ENCODE measurements around the gene PLEKHA6.
"Not testable (repeated sequence)": the region's sequence is repeated elsewhere in the genome, so short reads cannot be mapped to it uniquely, and the experiment has no call there.

PLEKHA6 gene

DNA sequence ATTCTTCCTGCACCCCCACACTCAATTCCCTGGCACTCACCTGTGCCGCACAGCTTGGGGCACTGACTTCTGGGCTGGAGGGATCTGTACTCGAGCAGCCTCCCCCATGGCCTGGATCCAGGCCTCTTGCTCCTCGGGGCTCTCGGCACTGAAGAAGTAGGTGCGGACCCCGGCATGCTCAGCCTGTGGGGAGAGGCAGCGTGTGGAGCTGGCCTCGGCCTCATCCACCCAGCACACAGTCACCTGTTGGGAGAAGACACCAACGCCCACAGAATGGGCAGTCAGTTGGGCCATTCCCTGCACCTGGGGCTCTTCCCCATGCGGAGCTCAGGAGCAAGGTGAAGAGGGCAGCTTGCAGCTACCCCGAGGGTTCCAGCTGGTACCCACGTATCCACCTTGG lies 98.5 kb downstream of the PLEKHA6 start:
- ATAC-seq (no peak), DNase-seq (no peak)

DNA sequence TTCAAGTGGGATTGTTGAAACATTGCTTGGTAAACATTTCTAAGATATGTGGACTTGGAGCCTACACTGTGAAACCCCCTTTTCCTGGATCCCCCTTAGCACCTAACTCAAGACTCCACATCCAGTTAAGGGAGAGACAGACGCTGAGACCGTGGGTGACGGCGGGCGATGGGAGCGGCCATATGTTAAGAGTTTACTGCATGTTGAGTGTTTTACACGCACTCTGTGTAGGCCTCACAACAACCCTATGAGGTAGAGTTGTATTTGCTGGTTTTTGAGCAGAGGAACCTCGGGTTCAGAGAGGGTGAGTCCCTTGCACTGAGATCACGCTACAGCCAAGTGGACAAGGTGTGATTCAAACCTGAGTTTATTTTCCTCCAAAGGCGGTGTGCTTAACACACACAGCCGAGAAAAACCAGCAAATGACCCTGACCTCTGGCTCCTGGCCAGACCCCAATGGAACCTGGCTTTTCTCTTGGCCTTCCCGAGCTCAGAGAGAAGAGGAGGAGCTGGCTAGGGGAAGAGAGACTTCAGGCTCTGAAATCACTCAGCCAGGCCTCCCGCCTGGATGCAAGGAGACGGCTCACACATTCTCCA lies 99.0 kb downstream of the PLEKHA6 start:
- no peak for DNase-seq
- no peak for ATAC-seq

DNA sequence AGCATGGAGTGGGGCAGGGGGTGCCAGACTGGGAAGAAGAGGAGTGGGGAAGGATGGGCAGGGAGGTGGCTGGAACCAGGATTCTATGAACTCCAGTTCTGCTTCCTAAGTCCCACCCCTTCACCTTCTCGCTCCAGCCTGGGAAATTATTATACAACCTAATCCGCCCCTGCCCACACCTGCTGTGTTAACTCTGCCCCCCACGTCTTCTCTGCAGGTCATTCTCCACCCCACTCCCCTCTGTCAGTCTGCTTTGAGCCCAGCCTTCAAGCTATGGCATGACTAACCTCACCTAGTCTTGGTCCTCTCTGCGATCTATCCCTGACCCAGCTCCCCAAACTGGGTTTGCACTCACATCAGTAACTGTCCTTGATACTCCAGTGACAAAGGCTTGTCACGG lies 99.9 kb downstream of the PLEKHA6 start:
- DNase-seq: no peak
- ATAC-seq: no peak

DNA sequence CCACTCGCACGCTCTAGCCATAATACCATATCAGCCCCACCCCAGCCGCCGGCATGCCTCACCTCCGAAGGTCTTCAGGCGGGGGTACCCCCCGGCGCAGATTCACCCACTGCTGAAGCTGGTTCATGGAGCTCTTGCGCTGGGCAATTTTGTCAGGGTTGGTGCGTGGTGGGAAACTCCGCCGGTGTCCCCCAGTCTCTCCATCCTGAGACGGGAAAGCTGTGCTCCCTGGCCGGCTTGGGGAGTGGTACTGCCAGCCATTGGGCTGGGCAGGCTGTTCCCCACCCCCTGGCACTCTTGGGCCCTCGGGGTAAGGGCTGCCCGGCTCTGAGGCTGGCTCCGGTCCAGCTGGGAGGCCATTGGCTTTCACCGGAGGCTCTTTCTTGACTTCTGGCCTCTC lies 100.5 kb downstream of the PLEKHA6 start:
- ATAC-seq (no peak), DNase-seq (no peak)

DNA sequence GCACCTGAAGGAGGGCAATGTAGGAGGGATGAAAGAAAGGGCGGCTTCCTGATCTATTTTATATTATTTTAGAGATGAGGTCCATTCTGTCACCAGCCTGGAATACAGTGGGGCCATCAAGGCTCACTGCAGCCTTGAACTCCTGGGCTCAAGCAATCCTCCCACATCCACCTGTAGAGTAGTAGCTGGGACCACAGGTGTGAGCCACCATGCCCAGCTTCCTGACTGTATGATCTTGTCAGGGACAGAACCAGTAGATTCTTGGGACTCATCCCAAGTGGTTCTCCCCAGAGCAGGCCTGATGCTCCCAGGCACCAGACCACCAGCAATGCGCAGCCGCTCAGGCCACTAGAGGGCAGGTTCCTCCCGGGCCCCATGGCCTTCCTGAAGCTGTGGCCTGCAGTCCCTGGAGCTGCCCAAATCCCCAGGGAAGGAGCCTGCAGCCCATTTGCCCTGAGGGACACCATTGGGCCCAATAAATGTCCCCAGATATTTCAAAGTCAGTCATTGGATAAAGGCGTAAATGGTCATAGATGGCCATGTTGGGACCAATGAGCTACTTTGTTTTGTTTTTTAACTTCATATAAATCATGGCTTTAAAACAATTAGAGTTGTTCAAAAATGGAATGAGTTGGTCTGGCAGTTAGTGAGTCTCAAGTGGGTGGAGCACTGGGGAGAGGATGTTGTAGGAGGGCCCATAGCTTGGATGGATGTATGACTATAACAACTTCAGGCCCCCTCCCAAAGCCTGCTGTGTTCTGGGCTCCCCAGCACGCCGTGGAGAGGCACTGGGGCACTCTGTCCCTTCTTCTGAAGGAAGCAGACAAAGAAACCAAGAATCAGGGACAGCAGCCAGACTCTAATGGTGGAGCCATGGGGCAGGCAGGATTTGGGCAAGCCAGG lies 101.3 kb downstream of the PLEKHA6 start:
- ATAC-seq (peak; percentile 24), DNase-seq (peak; percentile 58)

DNA sequence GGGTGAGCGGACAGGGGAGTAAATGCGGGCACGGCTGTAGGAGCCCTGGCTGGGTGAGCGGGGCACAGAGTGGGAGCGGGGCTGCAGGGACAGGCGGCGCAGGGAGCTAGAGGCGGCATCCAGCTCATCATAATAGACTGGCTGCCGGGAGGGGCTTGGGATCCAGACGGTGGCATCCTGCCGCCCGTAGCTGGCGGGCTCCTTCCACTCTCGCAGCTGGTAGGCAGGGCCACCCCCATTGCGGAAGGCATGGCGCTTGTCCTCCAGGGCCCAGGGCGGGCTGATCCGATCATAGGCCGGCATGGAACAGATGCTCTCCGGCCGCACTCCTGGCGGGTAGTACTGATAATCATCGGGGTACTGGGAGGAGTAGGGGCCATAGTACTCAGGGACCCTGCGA lies 102.3 kb downstream of the PLEKHA6 start:
- DNase-seq (no peak), ATAC-seq (no peak)

DNA sequence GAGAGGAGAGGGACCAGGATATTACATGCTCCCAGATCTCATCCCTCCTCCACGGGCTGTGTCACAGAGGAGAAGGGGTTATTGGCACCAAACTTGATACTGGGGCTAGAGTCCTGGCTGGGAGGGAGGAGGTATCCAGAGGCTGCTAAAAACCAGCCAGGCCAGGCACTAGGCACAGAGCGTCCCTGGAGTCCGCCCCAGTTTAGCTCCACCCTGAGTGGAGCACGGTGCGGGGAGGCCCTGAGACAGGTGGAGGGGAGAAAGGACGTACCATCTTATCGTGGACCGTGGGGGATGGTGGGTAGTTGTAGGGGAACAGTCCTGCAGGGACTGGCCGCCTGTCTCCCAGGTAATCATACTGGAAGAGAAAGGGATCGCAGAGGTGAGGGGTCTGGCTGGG lies 103.2 kb downstream of the PLEKHA6 start:
- DNase-seq: no peak
- ATAC-seq: no peak

DNA sequence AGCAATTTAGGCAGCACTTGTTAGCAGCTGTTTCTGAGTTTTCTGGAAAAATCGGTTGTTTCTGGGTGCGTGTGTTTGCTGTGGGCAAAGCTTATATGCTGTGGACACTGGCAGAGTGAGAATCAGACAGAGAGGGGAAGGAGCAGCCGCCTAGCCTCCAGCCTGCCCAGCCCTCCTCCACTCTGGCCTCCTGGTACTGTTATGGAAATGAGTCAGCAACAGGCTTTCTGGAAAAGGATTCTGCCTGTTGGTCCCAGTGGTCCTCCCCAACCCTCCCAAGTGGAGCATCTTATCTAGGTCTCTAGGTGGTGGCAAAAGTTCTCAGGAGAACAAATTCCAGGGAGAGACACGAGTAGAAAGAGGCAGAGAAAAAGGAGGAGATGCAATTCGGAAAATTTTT lies 103.8 kb downstream of the PLEKHA6 start:
- no peak for DNase-seq
- ATAC-seq: no peak

DNA sequence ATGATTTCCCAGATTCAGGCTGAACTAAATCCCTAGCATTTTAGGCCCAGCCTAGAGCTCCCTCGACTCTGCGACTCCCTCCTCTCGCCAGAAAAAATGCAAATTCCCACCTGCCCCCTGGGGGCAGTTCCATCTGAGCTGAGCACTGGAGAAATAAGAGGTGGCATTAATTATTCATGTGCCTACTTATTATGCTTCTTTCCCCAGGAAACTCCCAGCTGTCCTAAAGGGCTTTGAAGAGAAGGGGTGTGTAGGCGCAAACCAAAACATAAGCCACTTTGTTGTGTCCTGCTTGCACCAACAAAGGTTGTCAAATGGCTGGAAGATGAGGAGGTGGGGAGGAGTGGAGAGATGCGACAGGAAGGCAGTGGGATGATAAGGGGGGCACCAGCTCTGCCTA lies 104.5 kb downstream of the PLEKHA6 start:
- ATAC-seq (no peak), DNase-seq (no peak)

DNA sequence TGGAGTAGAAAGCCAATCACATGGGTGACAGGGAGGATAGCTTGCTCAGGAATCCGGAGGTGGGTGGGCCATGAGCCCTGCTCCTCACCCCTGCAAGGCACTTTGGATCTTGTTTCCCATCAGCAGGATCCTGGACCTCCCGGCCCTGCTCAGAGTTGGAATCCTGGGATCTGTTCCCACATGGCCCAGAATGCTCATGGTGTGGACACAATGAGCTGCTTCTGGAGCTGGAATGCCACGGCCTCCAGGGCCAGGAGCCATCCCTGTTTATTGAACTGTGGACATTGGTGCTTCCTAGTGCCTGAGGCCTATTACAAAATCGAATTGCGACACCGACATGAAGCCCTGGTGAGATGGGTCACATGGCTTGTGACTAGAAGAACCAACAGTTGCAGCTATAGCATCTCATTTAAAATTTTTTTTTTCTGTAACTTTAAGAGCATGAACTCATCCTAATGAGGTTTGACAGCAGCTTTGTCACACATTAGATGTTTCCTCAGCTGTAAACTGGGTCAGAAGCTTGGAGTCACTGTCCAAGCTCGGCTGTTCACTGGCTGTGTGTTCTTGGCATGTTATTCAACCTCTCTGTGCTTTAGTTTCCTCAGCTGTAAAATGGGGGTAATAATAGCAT lies 105.6 kb downstream of the PLEKHA6 start:
- DNase-seq: no peak
- ATAC-seq: no peak

DNA sequence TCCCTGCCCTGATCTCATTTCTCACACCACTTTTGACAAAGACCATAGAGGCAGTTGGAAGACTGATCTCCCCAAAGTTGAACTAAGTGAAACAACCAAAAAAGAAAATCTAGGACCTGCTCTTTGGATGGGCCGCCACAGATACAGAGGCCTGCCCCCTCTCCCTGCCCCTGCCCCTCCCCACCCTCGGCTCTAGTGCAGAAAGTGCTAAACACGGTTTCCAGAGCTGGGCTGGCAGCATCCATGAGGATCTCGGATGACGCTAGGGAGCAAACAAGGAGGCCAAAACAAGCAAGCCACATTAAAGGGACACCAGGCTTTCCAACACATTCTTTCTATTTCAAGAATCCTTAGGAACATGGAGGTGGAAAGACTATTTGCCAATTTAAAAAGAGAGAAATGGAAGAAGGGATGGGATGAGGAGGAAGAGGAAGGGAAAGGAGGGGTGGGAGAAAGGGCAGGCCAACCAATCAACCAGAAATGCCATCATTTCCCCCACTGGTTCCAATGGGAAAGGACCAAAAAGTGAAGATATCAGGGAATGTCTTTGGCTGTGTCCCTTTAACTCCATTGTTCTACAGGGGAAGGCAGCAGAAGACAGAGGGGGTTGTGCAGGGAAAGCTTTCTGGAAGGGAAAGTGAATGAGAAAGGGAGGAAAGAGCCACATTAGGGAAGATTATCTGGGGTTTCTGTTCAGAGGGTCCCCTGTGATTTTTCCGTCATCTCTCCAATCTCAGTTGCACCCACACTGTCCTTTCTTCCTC lies 107.6 kb downstream of the PLEKHA6 start:
- no peak for ATAC-seq
- DNase-seq: no peak

DNA sequence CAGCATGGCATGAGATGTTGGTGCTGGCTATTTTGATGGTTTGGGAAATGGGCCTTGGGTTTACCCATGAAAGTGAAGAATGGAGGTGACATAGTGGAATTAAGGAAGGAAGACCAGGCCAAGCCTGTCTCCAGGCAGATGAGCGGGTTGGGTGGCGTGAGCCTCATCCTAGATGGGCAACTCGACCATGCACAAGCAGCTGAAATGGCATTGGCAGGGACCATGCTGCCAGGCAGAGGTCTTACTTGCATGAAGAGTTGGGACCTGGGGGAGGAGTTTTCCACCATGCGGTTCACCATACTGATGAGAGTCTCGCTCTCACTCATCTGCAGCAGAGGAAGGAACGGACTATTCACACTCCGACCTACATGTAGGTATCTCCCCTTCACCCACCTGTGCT lies 108.4 kb downstream of the PLEKHA6 start:
- no peak for ATAC-seq
- no peak for DNase-seq

DNA sequence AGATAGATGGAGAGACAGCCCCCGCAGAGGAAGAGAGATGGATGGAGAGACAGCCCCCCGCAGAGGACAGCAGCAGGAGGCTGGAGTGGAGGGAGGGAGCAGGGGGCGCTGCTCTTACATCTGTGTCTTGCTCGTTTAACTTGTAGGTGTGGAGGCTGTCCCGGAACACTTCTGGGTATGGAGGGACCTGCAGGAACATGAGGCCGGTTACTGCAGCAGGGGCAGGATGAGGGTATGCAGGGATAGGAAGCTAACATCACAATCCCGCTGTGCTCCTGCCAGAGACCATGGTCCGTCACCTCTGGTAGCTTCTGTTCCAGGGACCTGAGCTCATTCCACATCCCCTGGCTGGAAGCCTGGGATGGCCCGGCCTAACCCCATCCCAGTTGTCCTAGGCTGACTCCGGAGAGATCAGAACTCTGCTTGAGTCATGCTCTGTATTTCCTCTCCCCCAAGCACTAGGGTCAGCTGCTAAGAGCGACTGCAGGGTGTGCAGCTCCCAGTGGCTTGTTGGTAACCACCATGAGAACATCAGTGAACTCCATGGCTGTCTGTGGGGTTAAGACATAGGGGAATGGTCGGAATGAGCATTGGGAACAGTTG lies 109.2 kb downstream of the PLEKHA6 start:
- ATAC-seq (no peak), DNase-seq (no peak)

DNA sequence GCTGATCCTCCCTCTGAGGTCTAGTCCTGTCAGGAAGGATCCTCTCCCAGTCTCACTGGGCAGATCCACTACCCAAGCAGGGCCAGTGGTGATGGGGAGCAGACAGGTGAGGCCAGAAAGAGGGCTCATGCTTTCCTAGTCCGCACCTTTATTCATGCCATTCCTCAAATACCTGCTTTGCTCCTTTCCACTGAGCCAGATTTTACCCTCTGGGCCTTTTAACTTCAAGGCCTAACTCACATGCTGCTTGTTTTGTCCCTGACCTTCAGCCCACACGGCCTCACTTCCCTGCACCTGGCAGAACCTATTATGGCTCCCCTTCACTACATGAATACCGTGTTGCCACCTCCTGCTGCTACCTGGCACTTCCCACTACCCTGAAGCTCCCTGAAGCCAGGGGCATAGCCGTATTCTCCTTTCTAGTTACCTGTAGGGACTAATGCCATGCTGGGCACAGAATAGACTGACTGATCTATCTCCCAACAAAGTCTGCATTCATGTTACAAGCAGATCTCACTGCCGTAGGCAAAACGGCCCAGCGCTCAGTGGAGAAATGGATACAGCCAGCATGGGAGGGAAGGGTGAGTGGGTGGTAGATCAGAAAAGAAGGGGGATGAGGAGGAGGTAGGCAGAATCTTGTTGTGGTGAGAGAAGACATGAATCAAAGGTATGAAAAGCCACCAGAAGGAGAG lies 109.8 kb downstream of the PLEKHA6 start:
- no peak for DNase-seq
- no peak for ATAC-seq

DNA sequence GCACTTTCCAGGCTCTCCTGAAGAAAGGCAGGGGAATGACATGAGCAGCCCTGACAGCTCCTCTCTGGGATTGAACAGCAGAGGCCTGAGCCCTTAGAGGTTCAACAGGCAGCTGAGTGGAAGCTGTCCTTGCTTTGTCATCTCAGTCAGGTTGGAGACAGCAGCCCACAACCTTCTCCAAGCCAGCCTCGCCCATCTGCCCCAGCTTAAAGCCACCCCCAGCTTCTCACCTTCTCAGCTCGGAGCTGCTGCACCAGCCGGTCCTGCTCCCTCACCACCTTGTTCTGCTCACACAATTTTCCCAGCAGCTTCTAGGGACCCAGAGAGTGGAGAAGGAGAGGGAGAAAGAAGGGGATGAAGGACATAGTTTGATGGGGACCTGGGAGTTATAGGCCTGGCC lies 110.8 kb downstream of the PLEKHA6 start:
- no peak for DNase-seq
- no peak for ATAC-seq

DNA sequence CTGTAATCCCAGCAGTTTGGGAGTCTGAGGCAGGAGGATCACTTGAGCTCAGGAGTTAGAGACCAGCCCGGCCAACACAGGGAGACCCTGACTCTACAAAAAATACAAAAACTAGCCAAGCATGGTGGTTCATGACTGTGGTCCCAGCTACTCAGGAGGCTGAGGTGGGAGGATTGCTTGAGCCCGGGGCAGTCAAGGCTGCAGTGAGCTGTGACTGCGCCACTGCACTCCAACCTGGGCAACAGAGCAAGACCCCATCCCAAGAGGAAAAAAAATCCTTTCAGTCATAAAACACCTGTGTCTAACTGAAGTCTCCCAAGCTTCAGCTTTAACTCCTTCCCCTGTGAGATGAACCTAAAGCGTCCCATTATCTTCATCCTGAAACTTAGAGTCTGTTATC lies 112.9 kb downstream of the PLEKHA6 start:
- no peak for DNase-seq
- no peak for ATAC-seq

DNA sequence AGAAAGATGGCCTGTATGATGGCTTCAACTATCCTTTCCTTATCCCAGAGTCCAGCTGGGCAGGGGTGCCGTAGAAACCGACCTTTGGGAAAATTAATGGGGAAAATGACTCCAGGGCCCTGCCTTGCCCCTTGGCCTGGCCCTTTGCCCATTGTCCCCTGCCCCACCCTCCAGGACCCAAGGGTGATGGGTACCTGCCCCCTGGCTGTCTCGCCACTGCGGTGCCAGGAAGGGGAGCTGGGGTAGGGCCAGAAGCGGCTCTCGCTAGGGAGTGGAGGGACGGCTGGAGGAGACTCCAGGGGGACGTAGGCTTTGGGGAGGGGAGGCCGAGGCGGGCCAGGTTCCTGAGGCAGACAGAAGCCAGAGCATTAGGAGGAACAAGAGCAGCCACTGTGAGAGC lies 116.8 kb downstream of the PLEKHA6 start:
- ATAC-seq (no peak), DNase-seq (no peak)

DNA sequence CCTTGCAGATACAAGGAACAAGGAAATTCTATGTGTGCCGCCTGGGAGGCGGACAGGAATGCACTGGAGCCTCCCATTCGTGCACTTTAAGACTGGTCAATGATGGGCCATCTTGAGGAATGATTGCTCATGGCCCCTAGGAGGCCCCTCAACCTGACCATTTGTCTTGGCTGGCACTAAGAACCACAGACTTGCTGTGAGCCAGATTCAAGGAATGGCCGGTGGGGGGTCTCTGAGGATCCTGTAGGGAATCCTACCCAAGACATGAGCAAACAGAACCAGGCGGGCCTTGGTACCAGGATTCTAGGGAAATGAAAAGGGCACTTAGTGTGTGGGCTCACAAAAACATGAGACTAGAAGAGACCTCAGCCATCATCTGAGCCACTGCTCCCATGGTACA lies 117.8 kb downstream of the PLEKHA6 start:
- DNase-seq (no peak), ATAC-seq (no peak)

DNA sequence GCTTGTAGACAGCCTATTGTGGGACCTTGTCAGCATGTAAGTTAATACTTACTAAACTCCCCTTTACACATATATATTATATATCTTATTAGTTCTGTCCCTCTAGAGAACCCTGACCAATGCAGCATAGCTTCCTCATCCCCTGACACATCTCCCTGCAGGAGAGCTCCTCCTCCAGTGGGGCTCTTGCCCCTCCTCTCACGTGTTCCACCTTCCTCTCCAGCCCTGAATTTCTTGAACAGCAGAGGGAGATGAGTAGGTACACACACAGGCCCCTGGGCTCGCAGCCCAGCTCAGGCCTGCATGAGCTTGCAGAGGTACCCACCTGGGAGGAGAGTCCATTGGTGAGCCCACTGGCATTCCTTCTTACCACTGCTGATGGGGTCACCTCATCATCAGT lies 118.7 kb downstream of the PLEKHA6 start:
- ATAC-seq (no peak), DNase-seq (no peak)

DNA sequence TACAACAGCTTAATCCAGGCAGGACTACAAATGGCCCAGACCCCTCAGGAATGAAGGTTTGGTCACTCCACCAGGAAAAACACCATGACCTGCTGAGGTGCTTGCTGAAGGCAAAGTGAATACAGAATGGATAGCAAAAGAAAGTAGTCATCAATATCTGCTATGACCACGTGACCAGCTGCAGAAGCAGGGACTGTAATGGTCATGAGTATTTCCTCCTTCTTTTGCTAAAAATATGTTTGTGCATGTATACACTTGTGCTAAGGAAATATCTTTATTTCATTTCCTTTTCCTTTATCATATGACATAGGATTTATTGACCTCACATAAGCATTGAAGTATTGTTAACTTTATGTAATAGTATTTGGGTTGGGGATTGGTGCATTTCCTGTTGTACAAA lies 119.5 kb downstream of the PLEKHA6 start:
- ATAC-seq (no peak), DNase-seq (no peak)

DNA sequence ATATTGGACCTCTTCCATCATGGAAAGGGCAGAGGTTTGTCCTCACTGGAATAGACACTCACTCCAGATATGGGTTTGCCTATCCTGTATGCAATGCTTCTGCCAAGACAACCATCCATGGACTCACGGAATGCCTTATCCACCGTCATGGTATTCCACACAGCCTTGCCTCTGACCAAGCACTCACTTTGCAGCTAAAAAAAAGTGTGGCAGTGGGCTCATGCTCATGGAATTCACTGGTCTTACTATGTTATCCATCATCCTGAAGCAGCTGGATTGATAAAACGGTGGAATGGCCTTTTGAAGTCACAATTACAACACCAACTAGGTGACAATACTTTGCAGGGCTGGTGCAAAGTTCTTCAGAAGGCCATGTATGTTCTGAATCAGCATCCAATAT lies 120.3 kb downstream of the PLEKHA6 start:
- not testable (repeated sequence) for ATAC-seq, DNase-seq

DNA sequence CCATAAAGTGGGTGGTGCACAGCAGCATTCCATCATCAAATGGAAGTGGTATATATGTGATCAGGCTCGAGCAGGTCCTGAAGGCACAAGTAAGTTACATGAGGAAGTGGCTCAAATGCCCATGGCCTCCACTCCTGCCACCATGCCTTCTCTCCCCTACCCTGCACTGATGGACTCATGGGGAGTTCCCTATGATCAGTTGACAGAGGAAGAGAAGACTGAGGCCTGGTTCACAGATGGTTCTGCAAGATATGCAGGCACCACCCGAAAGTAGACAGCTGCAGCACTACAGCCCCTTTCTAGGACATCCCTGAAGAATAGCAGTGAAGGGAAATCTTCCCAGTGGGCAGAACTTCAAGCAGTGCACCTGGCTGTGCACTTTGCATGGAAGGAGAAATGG lies 121.2 kb downstream of the PLEKHA6 start:
- not testable (repeated sequence) for DNase-seq, ATAC-seq
